ENCODE results near the gene NLRX1. TPM values are rescaled to one million over a fixed set of nuclear protein-coding genes. Genes with fewer than 3 reads are reported as not detected.
"Not testable (repeated sequence)": the region's sequence is repeated elsewhere in the genome, so short reads cannot be mapped to it uniquely, and the experiment has no call there.

The NLRX1 gene
- polyA plus RNA-seq, 1 of the 3 experiments (the other 2 are of a cell fraction): 13.7 TPM

GRCh38 chr11:119179983-119180382 lies 11.5 kb downstream of the NLRX1 start (continued):
- TF ChIP-seq FOXM1 (IDR thresholded peaks at IDR 0.05; ENCODE audit: low read depth) (no peak), EZH2phosphoT487 (IDR thresholded peaks at IDR 0.05; ENCODE audit: borderline replicate concordance, low read depth) (no peak), RXRA (IDR thresholded peaks at IDR 0.05; ENCODE audit: borderline replicate concordance, low read depth) (no peak)

- no peak overlapping the region for H3K4me3 ChIP-seq (ENCODE audit: low read depth in 2 of 2, low read length in 1 of 2)
- no peak for DNase-seq
- WGBS (ENCODE audit: low lambda C conversion rate): 97% methylated on average over 3 of the region's 6 CpGs
- H3K4me1 ChIP-seq (ENCODE audit: control insufficient read depth in 1 of 2, insufficient read depth in 2 of 2, low read depth in 1 of 2, low read length in 1 of 2): peaks cover 0 to 4% of the 10 kb centered on the region in 2 experiments; a peak in 1 of 4 replicates
- no peaks in the 10 kb centered on the region for H3K27me3 ChIP-seq (ENCODE audit: insufficient read depth)
- H3K9ac ChIP-seq: no peak overlapping the region
- no peaks in the 10 kb centered on the region for H4K20me1 ChIP-seq (ENCODE audit: insufficient read depth)
- H2AFZ ChIP-seq (ENCODE audit: low read depth): no peak overlapping the region
- no peaks in the 10 kb centered on the region for H3K9me2 ChIP-seq
- ChIA-PET CTCF (interaction anchor here (1.0 to 2.7 kb wide), 4 partner anchors 15 to 820 kb away, joined by 3 to 12 read pairs (median 4); no protein-coding TSS in a partner anchor), POLR2A (no interaction called here)
- no peaks in the 10 kb centered on the region for H3F3A ChIP-seq (replicated peaks; ENCODE audit: insufficient read depth)
- no peak overlapping the region for H3K4me2 ChIP-seq
- no peak overlapping the region for H3K27ac ChIP-seq (ENCODE audit: low read depth in 2 of 2, low read length in 1 of 2)
- no peaks in the 10 kb centered on the region for H3K9me3 ChIP-seq
- no peak for TF ChIP-seq FOSL2 (IDR thresholded peaks at IDR 0.05; ENCODE audit: borderline replicate concordance, low read depth)
- no peaks in the 10 kb centered on the region for H3K79me2 ChIP-seq (ENCODE audit: insufficient read depth)
- peaks cover 4 to 25% of the 10 kb centered on the region in 2 experiments for H3K36me3 ChIP-seq (replicated peaks in 1 of 2; ENCODE audit: control insufficient read depth in 1 of 2, insufficient read depth in 2 of 2, low read length in 1 of 2)
Measured at GRCh38 chr11:119180729-119181676, 12.5 kb downstream of the NLRX1 start.

GRCh38 chr11:119181677-119182412 lies 13.3 kb downstream of the NLRX1 start:
- Histone ChIP-seq H3K9me3 (no peaks in the 10 kb centered on the region), H4K20me1 (ENCODE audit: insufficient read depth) (no peaks in the 10 kb centered on the region), H3F3A (replicated peaks; ENCODE audit: insufficient read depth) (no peaks in the 10 kb centered on the region), H3K36me3 (replicated peaks in 1 of 2; ENCODE audit: control insufficient read depth in 1 of 2, insufficient read depth in 2 of 2, low read length in 1 of 2) (peaks cover 4 to 25% of the 10 kb centered on the region in 2 experiments), H3K4me3 (ENCODE audit: low read depth in 2 of 2, low read length in 1 of 2) (no peak overlapping the region), H3K4me2 (no peak overlapping the region), H3K27me3 (ENCODE audit: insufficient read depth) (no peaks in the 10 kb centered on the region), H3K9me2 (no peaks in the 10 kb centered on the region), H3K9ac (no peak overlapping the region), H3K4me1 (ENCODE audit: control insufficient read depth in 1 of 2, insufficient read depth in 2 of 2, low read depth in 1 of 2, low read length in 1 of 2) (peaks cover 0 to 9% of the 10 kb centered on the region in 2 experiments; a peak in 1 of 4 replicates), H3K27ac (ENCODE audit: low read depth in 2 of 2, low read length in 1 of 2) (no peak overlapping the region), H3K79me2 (ENCODE audit: insufficient read depth) (no peaks in the 10 kb centered on the region), H2AFZ (ENCODE audit: low read depth) (no peak overlapping the region)
- CTCF ChIA-PET: interaction anchor here (0.8 to 3.9 kb wide), 5 partner anchors 13 to 820 kb away, joined by 3 to 12 read pairs (median 3); partner anchors contain the start of gene NLRX1
- 95% methylated on average over 9 of the region's 17 CpGs for WGBS (ENCODE audit: low lambda C conversion rate)
- no peak for DNase-seq
- POLR2A ChIA-PET: no interaction called here
- TF ChIP-seq TCF12 (IDR thresholded peaks at IDR 0.05): no peak
- no peak for TF ChIP-seq SIN3A (IDR thresholded peaks at IDR 0.05; ENCODE audit: borderline replicate concordance, low read depth, low read length)
- TF ChIP-seq RAD21 (IDR thresholded peaks at IDR 0.05; ENCODE audit: low read length): no peak
- TF ChIP-seq SMC3 (IDR thresholded peaks at IDR 0.05; ENCODE audit: low read depth, low read length): no peak

- H3K27me3 ChIP-seq (ENCODE audit: insufficient read depth); DNase-seq; H3K4me3 ChIP-seq (ENCODE audit: low read depth in 2 of 2, low read length in 1 of 2); H2AFZ ChIP-seq (ENCODE audit: low read depth); POLR2A ChIA-PET; H3K27ac ChIP-seq (ENCODE audit: low read depth in 2 of 2, low read length in 1 of 2); H4K20me1 ChIP-seq (ENCODE audit: insufficient read depth); H3K4me1 ChIP-seq (ENCODE audit: control insufficient read depth in 1 of 2, insufficient read depth in 2 of 2, low read depth in 1 of 2, low read length in 1 of 2); H3K9me2 ChIP-seq; H3F3A ChIP-seq (replicated peaks; ENCODE audit: insufficient read depth); H3K9me3 ChIP-seq; H3K4me2 ChIP-seq; H3K9ac ChIP-seq; H3K79me2 ChIP-seq (ENCODE audit: insufficient read depth): not testable (repeated sequence)
- CTCF ChIA-PET: interaction anchor here (1.8 to 3.9 kb wide), 4 partner anchors 11 to 139 kb away, joined by 5 to 12 read pairs (median 8); partner anchors contain the start of gene NLRX1
- peaks cover 0 to 20% of the 10 kb centered on the region in 2 experiments for H3K36me3 ChIP-seq (replicated peaks in 1 of 2; ENCODE audit: control insufficient read depth in 1 of 2, insufficient read depth in 2 of 2, low read length in 1 of 2)
- WGBS (ENCODE audit: low lambda C conversion rate): 84% methylated on average over 7 of the region's 9 CpGs
Measured at GRCh38 chr11:119184399-119184798, 15.9 kb downstream of the NLRX1 start.
